ENCODE measurements around the gene DPP9.

DNA sequence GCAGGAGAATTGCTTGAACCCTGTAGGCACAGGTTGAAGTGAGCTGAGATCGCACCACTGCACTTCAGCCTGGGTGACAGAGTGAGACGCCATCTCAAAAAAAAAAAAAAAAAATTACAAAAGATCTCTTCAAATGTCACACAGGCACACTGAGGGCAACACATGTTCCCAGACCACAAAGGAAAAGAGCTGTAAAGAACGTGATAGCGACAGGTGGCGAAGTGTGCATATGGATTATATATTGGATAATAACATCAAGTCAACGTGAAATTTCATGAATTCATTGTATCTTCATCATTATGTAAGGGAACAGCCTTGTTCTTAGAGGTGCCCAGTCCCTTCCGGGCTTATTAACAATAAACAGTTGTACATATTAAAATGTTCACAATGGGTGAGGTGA, 31.8 kb upstream of the DPP9 start:
- TF ChIP-seq GABPA (IDR thresholded peaks at IDR 0.05; ENCODE audit: low read depth) (no peak), YY1 (IDR thresholded peaks at IDR 0.05; ENCODE audit: low read depth) (no peak), EZH2phosphoT487 (IDR thresholded peaks at IDR 0.05; ENCODE audit: borderline replicate concordance, low read depth) (no peak)
- TF ChIP-seq, protein P1, sequence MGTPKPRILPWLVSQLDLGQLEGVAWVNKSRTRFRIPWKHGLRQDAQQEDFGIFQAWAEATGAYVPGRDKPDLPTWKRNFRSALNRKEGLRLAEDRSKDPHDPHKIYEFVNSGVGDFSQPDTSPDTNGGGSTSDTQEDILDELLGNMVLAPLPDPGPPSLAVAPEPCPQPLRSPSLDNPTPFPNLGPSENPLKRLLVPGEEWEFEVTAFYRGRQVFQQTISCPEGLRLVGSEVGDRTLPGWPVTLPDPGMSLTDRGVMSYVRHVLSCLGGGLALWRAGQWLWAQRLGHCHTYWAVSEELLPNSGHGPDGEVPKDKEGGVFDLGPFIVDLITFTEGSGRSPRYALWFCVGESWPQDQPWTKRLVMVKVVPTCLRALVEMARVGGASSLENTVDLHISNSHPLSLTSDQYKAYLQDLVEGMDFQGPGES (IDR thresholded peaks at IDR 0.05; ENCODE audit: low read depth, low read length), result no peak
- TF ChIP-seq, protein P2, sequence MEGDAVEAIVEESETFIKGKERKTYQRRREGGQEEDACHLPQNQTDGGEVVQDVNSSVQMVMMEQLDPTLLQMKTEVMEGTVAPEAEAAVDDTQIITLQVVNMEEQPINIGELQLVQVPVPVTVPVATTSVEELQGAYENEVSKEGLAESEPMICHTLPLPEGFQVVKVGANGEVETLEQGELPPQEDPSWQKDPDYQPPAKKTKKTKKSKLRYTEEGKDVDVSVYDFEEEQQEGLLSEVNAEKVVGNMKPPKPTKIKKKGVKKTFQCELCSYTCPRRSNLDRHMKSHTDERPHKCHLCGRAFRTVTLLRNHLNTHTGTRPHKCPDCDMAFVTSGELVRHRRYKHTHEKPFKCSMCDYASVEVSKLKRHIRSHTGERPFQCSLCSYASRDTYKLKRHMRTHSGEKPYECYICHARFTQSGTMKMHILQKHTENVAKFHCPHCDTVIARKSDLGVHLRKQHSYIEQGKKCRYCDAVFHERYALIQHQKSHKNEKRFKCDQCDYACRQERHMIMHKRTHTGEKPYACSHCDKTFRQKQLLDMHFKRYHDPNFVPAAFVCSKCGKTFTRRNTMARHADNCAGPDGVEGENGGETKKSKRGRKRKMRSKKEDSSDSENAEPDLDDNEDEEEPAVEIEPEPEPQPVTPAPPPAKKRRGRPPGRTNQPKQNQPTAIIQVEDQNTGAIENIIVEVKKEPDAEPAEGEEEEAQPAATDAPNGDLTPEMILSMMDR (IDR thresholded peaks at IDR 0.05), result no peak
